Brain microvascular endothelial cell (primary cell): ENCODE measurements around the gene MDFIC2.

Experiments used
- DNase-seq: peaks from one replicate; pipeline ENCODE4 v3.0.0-alpha.2; 2020
- H3K27ac ChIP-seq: fragments of 250-450 bp; sonication (Bioruptor Pico); 2 replicates; pipeline ENCODE4 v1.5.1; 2020; ENCODE audit warnings: mild to moderate bottlenecking, moderate library complexity
- H3K27me3 ChIP-seq: fragments of 250-450 bp; sonication (Bioruptor Pico); replicated peaks from 2 replicates; pipeline ENCODE4 v1.5.1; 2020; ENCODE audit warnings: mild to moderate bottlenecking
- H3K36me3 ChIP-seq: fragments of 250-450 bp; sonication (Bioruptor Pico); replicated peaks from 2 replicates; pipeline ENCODE4 v1.5.1; 2020; ENCODE audit warnings: mild to moderate bottlenecking
- H3K4me3 ChIP-seq: 2 replicates; pipeline ENCODE4 v1.5.1; 2011; ENCODE audit warnings: low read depth, mild to moderate bottlenecking, control low read depth, low read length, moderate library complexity
- in situ Hi-C: cut with HindIII; loops from 2 replicates; pipeline ENCODE4 v1.10.0; 2017; ENCODE audit warnings: low sequenced_read_pairs, low pct_ligation_motif_present
- TF ChIP-seq, protein P1 (sequence below): IDR thresholded peaks from 2 replicates; pipeline ENCODE4 v1.5.1; 2011; ENCODE audit warnings: low read depth, mild to moderate bottlenecking, moderate library complexity, low read length, control low read depth, inconsistent platforms; ENCODE audit errors: missing control alignments

Gene MDFIC2

GRCh38 chr3:70244422-70244821 lies 68.0 kb downstream of the MDFIC2 start:
- H3K27me3 ChIP-seq: no peaks in the 10 kb centered on the region
- H3K27ac ChIP-seq: no peak overlapping the region
- no peak overlapping the region for H3K4me3 ChIP-seq
- no peak for DNase-seq
- TF ChIP-seq, protein P1, sequence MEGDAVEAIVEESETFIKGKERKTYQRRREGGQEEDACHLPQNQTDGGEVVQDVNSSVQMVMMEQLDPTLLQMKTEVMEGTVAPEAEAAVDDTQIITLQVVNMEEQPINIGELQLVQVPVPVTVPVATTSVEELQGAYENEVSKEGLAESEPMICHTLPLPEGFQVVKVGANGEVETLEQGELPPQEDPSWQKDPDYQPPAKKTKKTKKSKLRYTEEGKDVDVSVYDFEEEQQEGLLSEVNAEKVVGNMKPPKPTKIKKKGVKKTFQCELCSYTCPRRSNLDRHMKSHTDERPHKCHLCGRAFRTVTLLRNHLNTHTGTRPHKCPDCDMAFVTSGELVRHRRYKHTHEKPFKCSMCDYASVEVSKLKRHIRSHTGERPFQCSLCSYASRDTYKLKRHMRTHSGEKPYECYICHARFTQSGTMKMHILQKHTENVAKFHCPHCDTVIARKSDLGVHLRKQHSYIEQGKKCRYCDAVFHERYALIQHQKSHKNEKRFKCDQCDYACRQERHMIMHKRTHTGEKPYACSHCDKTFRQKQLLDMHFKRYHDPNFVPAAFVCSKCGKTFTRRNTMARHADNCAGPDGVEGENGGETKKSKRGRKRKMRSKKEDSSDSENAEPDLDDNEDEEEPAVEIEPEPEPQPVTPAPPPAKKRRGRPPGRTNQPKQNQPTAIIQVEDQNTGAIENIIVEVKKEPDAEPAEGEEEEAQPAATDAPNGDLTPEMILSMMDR: no peak
- in situ Hi-C loops: no loop called here
- no peaks in the 10 kb centered on the region for H3K36me3 ChIP-seq

DNA sequence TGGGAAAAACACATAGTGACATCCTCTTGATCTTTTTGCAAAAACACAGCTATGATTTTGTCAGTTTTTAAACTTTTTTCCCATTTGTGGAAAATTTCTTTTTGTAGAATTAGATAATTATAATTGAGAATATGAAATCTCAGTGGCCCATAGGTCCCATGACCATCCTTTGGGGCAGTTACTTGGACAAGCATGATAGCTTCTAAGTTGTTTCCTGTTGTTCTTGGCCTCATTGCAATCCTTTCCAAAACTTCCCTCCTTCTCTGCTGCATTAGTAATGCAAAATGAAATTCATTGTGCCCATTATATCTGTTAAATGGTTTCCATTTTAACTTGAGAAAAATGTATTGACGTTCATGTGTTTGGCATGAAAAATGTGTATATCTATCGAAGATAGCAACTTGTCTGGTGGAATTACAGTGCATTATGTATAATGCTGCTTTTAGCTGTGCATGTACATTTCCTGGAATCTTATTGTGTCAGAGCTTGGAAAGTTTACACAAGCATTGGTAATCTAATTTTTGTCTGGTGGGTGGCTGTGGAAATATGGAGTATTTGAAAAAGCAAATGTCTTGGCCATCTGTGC lies 70.0 kb downstream of the MDFIC2 start:
- H3K27me3 ChIP-seq: no peaks in the 10 kb centered on the region
- TF ChIP-seq, protein P1: no peak

GRCh38 chr3:70233812-70234211 lies 78.6 kb downstream of the MDFIC2 start:
- DNase-seq: no peak
- TF ChIP-seq, protein P1: no peak
- in situ Hi-C loops: no loop called here
- H3K27ac ChIP-seq: no peak overlapping the region
- no peak overlapping the region for H3K4me3 ChIP-seq
- H3K36me3 ChIP-seq: no peaks in the 10 kb centered on the region
- no peaks in the 10 kb centered on the region for H3K27me3 ChIP-seq

More for the DNA sequence above, 70.0 kb downstream of the MDFIC2 start:
- Histone ChIP-seq H3K36me3 (no peaks in the 10 kb centered on the region), H3K27ac (no peak overlapping the region), H3K4me3 (no peak overlapping the region)
- no peak for DNase-seq
- in situ Hi-C loops: no loop called here

- Histone ChIP-seq H3K4me3 (no peak overlapping the region), H3K36me3 (no peaks in the 10 kb centered on the region), H3K27me3 (no peaks in the 10 kb centered on the region), H3K27ac (no peak overlapping the region)
- in situ Hi-C loops: no loop called here
- no peak for DNase-seq
- TF ChIP-seq, protein P1: no peak
These were observed 79.3 kb downstream of the MDFIC2 start for GRCh38 chr3:70233112-70233511.

DNA sequence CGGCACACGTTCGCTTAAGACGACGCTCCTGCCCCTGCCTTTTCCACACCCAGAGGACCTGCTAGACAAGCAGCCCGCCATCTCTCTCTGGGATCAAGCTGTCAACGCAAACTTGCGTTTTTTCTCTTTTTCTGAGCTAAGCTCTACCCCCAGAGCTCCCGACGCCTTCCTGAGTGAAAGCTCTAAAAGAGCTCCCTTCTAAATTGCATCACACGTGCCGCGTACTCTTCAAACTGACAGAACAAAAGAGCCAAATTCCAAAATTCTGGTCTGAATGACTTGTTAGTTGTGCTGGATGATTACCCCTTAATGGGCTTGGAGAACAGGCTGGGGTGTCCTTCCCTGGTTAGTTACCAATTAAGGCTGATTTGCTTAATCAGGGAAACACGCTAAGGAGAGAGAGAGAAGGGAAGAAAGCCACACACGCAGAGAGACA lies 81.2 kb downstream of the MDFIC2 start:
- H3K27me3 ChIP-seq: no peaks in the 10 kb centered on the region
- in situ Hi-C loops: no loop called here

More for the DNA sequence above, 81.2 kb downstream of the MDFIC2 start:
- DNase-seq: no peak
- Histone ChIP-seq H3K27ac (no peak overlapping the region), H3K36me3 (no peaks in the 10 kb centered on the region), H3K4me3 (no peak overlapping the region)
- TF ChIP-seq, protein P1: no peak
